Upper lobe of left lung (tissue), 4 donors: ENCODE results near the gene CHST13.

Source experiments
- POLR2A ChIP-seq, 4 donors: fragments of 450-650 bp; IDR thresholded peaks; one replicate each; pipeline ENCODE4 v1.5.1; 2016 to 2017; ENCODE audit warnings: antibody characterized with exemption in 4 of 4, mild to moderate bottlenecking in 2 of 4
- TF ChIP-seq, protein P1 (sequence below), 6 experiments: fragments of 450-650 bp in 4 of 6; fragments of 200-600 bp in 2 of 6; sonication (generic) in 2 of 6; IDR thresholded peaks; one replicate each; pipeline ENCODE4 v1.5.1; 2016 to 2019; ENCODE audit warnings: antibody characterized with exemption in 6 of 6

DNA sequence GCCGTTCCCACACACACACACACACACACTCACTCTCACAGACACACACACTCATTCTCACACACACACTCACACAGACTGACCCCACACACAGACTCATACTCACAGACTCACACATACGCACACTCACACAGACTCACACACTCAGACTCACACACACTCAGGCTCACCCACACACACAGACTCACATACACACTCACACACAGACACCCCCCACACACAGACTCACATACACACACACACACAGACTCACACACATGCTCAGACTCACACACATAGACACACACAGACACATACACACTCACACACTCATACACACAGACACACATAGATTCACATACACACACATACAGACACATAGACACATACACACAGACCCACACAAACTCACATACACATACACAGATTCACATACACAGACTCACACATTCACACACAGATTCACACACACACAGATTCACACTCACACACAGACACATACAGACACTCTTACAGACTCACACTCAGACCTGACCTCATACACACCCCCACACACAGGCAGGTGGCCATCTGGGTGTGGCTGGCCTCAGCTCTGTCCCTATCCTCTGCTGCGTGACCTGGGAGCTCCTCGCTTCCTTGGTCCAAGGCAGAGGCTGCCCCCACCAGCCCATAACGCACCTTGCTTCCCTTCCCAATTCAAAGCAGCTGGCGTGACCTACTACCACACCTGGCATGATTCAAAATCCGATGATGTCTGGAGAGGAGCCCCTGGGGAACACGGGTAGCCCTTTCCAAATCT lies 32.9 kb downstream of the CHST13 start:
- no peak for TF ChIP-seq POLR2A (IDR thresholded peaks at IDR 0.05)
- TF ChIP-seq, protein P1, sequence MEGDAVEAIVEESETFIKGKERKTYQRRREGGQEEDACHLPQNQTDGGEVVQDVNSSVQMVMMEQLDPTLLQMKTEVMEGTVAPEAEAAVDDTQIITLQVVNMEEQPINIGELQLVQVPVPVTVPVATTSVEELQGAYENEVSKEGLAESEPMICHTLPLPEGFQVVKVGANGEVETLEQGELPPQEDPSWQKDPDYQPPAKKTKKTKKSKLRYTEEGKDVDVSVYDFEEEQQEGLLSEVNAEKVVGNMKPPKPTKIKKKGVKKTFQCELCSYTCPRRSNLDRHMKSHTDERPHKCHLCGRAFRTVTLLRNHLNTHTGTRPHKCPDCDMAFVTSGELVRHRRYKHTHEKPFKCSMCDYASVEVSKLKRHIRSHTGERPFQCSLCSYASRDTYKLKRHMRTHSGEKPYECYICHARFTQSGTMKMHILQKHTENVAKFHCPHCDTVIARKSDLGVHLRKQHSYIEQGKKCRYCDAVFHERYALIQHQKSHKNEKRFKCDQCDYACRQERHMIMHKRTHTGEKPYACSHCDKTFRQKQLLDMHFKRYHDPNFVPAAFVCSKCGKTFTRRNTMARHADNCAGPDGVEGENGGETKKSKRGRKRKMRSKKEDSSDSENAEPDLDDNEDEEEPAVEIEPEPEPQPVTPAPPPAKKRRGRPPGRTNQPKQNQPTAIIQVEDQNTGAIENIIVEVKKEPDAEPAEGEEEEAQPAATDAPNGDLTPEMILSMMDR (IDR thresholded peaks at IDR 0.05), result no peak
